Measurements from ENCODE around the gene APBA2. TPM values are rescaled to one million over a fixed set of nuclear protein-coding genes. Genes with fewer than 3 reads are reported as not detected.
A peak's percentile ranks its signal among the peaks of the same experiment; 100 is the strongest.

The APBA2 gene
- total and polyA plus RNA-seq, 10 donors, result 5.8 to 33.8 (median 18.3) TPM

DNA sequence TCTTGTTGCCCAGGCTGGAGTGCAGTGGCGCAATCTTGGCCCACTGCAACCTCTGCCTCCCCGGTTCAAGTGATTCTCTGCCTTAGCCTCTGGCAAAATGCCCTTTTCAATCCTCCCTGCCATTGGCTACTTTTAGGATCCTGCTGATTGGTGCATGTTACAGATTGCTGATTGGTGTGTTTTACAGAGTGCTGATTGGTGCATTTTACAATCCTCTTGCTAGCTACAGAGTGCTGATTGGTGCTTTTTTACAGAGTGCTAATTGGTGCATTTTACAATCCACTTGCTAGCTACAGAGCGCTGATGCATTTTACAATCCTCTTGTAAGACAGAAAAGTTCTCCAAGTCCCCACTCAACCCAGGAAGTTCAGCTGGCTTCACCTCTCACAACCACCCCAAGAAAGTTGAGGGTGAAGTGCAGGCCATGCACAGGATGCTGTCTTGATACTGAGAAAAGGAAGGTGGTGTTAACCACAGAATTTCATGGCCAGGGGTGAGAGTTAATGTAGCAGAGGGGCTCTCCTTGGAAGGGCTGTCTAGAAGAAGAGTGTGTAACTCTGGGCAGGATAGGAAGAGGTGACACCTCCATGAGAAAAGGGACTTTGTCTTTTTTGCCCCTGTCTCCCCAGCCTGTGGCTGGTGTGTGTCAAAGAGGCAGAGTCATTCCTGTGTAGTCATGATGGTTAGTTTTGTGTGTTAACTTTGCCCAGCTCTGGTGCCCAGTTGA, 145.9 kb downstream of the APBA2 start:
- Histone ChIP-seq H3K4me3 (no peak overlapping the region), H3K27ac (peak overlapping the region in 3 of 8 donors; percentile 24 to 48 (median 33)), H3K36me3 (no peaks in the 10 kb centered on the region), H3K27me3 (replicated peaks in 1 of 7) (no peaks in the 10 kb centered on the region), H3K9me3 (peaks cover 0 to 9% (median 0%) of the 10 kb centered on the region in 8 donors), H3K4me1 (peaks cover 0 to 4% (median 0%) of the 10 kb centered on the region in 6 donors)
- WGBS, 5 donors, result 89 to 91% (median 90%) methylated on average over 3 of the region's 3 CpGs
- intact Hi-C loops (cut with DNase I; ENCODE audit: low total_unique reads), result no loop called here
- DNase-seq, result no peak
- TF ChIP-seq POLR2A (IDR thresholded peaks at IDR 0.05) (no peak), POLR2AphosphoS5 (IDR thresholded peaks at IDR 0.05) (peak in 1 of 3 donors; percentile 27)
- TF ChIP-seq, protein P1, sequence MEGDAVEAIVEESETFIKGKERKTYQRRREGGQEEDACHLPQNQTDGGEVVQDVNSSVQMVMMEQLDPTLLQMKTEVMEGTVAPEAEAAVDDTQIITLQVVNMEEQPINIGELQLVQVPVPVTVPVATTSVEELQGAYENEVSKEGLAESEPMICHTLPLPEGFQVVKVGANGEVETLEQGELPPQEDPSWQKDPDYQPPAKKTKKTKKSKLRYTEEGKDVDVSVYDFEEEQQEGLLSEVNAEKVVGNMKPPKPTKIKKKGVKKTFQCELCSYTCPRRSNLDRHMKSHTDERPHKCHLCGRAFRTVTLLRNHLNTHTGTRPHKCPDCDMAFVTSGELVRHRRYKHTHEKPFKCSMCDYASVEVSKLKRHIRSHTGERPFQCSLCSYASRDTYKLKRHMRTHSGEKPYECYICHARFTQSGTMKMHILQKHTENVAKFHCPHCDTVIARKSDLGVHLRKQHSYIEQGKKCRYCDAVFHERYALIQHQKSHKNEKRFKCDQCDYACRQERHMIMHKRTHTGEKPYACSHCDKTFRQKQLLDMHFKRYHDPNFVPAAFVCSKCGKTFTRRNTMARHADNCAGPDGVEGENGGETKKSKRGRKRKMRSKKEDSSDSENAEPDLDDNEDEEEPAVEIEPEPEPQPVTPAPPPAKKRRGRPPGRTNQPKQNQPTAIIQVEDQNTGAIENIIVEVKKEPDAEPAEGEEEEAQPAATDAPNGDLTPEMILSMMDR (IDR thresholded peaks at IDR 0.05 in 8 of 11, conservative IDR thresholded peaks at IDR 0.05 in 3 of 11), result no peak

DNA sequence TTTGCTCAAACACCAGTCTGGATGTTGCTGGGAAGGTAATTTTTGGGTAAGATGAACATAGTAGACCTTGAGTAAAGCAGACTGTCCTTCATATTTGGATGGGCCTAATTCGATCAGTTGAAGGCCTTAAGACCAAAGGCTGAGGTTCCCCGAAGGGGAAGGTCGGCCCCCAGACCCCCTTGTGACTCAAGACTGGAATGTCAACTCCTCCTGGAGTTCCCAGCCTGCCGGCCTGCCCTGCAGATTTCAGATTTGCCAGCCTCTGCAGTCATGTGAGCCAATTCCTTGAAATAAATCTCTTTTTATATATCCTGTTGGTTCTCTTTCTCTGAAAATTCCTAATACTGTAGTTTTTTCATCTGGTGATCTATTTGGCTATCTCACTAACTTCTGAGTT, 146.5 kb downstream of the APBA2 start:
- no peak overlapping the region for H3K4me3 ChIP-seq
- no peak for DNase-seq
- 81 to 88% (median 81%) methylated on average over 3 to 4 of the region's 4 CpGs for WGBS, 5 donors
- H3K27me3 ChIP-seq (replicated peaks in 1 of 7), result no peaks in the 10 kb centered on the region
- H3K9me3 ChIP-seq, result peaks cover 0 to 9% (median 0%) of the 10 kb centered on the region in 8 donors
- H3K27ac ChIP-seq, result peak overlapping the region in 3 of 8 donors; percentile 24 to 48 (median 33)
- H3K36me3 ChIP-seq, result no peaks in the 10 kb centered on the region
- intact Hi-C loops (cut with DNase I; ENCODE audit: low total_unique reads), result no loop called here
- TF ChIP-seq, protein P1 (IDR thresholded peaks at IDR 0.05 in 8 of 11, conservative IDR thresholded peaks at IDR 0.05 in 3 of 11), result no peak
- TF ChIP-seq POLR2AphosphoS5 (IDR thresholded peaks at IDR 0.05) (no peak), POLR2A (IDR thresholded peaks at IDR 0.05) (no peak)
- peaks cover 0 to 4% (median 0%) of the 10 kb centered on the region in 6 donors for H3K4me1 ChIP-seq

DNA sequence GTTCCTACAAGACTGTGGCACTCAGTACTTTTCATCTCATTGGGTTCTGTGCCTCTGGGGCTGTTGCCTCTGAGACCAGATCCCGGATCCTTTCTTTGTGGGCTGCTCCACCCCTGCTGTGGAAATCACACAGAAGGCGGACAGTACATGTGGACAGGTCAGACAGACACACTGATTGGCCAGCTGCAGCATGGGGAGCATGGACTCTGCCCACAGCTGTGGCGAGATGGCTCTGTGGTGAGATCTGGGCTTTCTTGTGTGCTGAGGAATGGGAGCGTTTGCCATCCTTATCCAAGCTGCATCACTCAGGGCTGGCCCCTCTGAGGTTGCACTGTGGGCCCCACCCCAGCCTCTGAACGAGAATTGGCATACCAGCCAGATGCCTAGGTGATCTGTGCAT, 147.0 kb downstream of the APBA2 start:
- intact Hi-C loops (cut with DNase I; ENCODE audit: low total_unique reads), result no loop called here
- no peak for DNase-seq

DNA sequence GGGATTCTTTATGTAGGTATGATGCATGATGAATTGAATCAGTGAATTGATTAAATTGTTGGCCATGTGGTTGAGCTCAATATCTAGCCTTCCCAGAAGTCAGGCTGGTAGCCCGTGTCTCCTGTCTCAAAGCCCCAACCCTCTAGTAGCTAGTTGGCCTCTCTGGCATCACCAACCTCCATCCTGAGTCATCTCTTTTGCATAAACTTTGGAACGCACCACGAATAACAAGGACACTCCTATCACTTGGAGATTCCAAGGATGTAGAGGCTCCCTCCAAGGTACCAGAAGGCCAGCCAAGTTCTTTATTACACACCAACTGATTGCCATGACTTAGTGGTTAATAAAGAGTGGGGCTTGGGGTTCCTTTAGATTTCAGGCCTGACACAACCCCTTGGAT, 148.4 kb downstream of the APBA2 start:
- Histone ChIP-seq H3K4me1 (peaks cover 0 to 18% (median 5%) of the 10 kb centered on the region in 6 donors), H3K9me3 (peaks cover 0 to 9% (median 0%) of the 10 kb centered on the region in 8 donors), H3K4me3 (no peak overlapping the region), H3K27me3 (replicated peaks in 1 of 7) (no peaks in the 10 kb centered on the region), H3K36me3 (no peaks in the 10 kb centered on the region), H3K27ac (no peak overlapping the region)
- WGBS, 5 donors, result 70 to 89% (median 83%) methylated on average over 3 of the region's 3 CpGs
- intact Hi-C loops (cut with DNase I; ENCODE audit: low total_unique reads), result no loop called here
- TF ChIP-seq POLR2AphosphoS5 (IDR thresholded peaks at IDR 0.05) (no peak), POLR2A (IDR thresholded peaks at IDR 0.05) (no peak)
- TF ChIP-seq, protein P1 (IDR thresholded peaks at IDR 0.05 in 8 of 11, conservative IDR thresholded peaks at IDR 0.05 in 3 of 11), result no peak
- no peak for DNase-seq

More for the DNA sequence above, 147.0 kb downstream of the APBA2 start:
- TF ChIP-seq, protein P1 (IDR thresholded peaks at IDR 0.05 in 8 of 11, conservative IDR thresholded peaks at IDR 0.05 in 3 of 11), result no peak
- TF ChIP-seq POLR2A (IDR thresholded peaks at IDR 0.05), result no peak
- TF ChIP-seq POLR2AphosphoS5 (IDR thresholded peaks at IDR 0.05), result no peak
- H3K9me3 ChIP-seq, result peaks cover 0 to 9% (median 0%) of the 10 kb centered on the region in 8 donors
- peak overlapping the region in 1 of 8 donors; percentile 48 for H3K27ac ChIP-seq
- peaks cover 0 to 5% (median under 1%) of the 10 kb centered on the region in 6 donors for H3K4me1 ChIP-seq
- 78 to 96% (median 89%) methylated on average over 4 to 5 of the region's 5 CpGs for WGBS, 5 donors
- H3K36me3 ChIP-seq, result no peaks in the 10 kb centered on the region
- H3K4me3 ChIP-seq, result no peak overlapping the region
- no peaks in the 10 kb centered on the region for H3K27me3 ChIP-seq (replicated peaks in 1 of 7)
